ENCODE measurements around the gene ICAM5. TPM values are rescaled to one million over a fixed set of nuclear protein-coding genes. Genes with fewer than 3 reads are reported as not detected.
"Not testable (repeated sequence)": the region's sequence is repeated elsewhere in the genome, so short reads cannot be mapped to it uniquely, and the experiment has no call there.

The ICAM5 gene
- total RNA-seq (2014; rRNA removed; shearing (Covaris generic)), result 0.38 and 0.79 TPM in 2 replicates

DNA sequence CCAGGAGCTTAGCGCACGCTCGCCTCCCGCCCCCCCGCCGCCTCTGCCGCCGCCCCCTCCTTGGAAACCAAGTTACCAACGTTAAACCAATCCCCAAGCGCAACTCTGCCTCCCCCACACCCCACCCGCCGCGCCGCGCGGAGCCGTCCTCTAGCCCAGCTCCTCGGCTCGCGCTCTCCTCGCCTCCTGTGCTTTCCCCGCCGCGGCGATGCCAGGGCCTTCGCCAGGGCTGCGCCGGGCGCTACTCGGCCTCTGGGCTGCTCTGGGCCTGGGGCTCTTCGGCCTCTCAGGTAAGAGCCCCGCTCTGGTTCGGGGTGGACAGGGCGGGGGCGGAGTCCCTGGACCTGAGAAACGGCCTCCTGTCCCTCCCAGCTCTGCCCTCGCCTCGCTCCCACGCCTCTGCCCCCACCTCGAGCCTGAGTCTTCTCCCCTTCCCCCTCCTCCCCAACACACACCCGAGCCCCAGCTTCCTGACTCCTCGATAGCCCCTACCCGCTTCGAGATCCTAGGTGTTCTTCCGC is at the start of gene ICAM5:
Gene ICAM5 (plus strand): TSS at position 117 of the 521 bp plus-strand sequence. CDS start 92 bp downstream, at position 209.
- H3K27ac ChIP-seq, result no peak within 1 kb of the TSS
- no peak for DNase-seq (ENCODE audit: low read depth in 1 of 2, low spot score in 2 of 2)
- no peaks in the 10 kb centered on the region; the same call in none of the 2 replicates for H3K9me3 ChIP-seq (replicated peaks)
- H3K4me3 ChIP-seq, result peak within 1 kb of the TSS; percentile 36
- H3K4me1 ChIP-seq (replicated peaks), result peaks cover 42% of the 10 kb centered on the region
- peaks cover 30% of the 10 kb centered on the region for H3K27me3 ChIP-seq (replicated peaks)
- peaks cover 6% of the 10 kb centered on the region for H3K36me3 ChIP-seq

GRCh38 chr19:10241826-10242449 is 47.8 kb upstream of the ICAM5 start:
- peaks cover 12% of the 10 kb centered on the region for H3K4me1 ChIP-seq (replicated peaks)
- not testable (repeated sequence) for H3K4me3 ChIP-seq; H3K27ac ChIP-seq; H3K27me3 ChIP-seq (replicated peaks); H3K9me3 ChIP-seq (replicated peaks); DNase-seq (ENCODE audit: low read depth in 1 of 2, low spot score in 2 of 2); H3K36me3 ChIP-seq

DNA sequence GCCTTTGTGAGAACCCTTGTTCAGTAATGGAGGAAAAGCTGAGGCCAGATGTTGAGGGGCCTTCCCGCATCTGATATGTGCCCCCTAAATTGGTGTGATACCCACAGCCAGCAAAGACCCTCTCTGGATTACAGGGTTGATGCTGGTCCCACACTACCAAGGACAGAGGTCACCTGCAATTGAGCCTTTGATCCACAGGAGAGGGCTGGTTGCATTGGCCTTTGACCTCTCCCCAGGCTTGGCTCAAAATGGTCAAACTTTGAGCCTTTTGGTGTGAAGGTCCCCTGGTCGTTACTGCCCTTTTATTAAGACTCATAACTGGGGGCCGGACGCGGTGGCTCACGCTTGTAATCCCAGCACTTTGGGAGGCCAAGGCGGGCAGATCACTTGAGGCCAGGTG is 46.1 kb upstream of the ICAM5 start:
- H3K27ac ChIP-seq, result no peak overlapping the region
- peaks cover 12% of the 10 kb centered on the region for H3K4me1 ChIP-seq (replicated peaks)
- no peaks in the 10 kb centered on the region for H3K9me3 ChIP-seq (replicated peaks)
- no peaks in the 10 kb centered on the region for H3K27me3 ChIP-seq (replicated peaks)
- DNase-seq (ENCODE audit: low read depth in 1 of 2, low spot score in 2 of 2), result no peak
- no peaks in the 10 kb centered on the region for H3K36me3 ChIP-seq
- H3K4me3 ChIP-seq, result no peak overlapping the region

- Histone ChIP-seq H3K4me3 (no peak overlapping the region), H3K36me3 (no peaks in the 10 kb centered on the region), H3K27me3 (replicated peaks) (no peaks in the 10 kb centered on the region), H3K9me3 (replicated peaks) (no peaks in the 10 kb centered on the region), H3K4me1 (replicated peaks) (peaks cover 12% of the 10 kb centered on the region), H3K27ac (no peak overlapping the region)
- DNase-seq (ENCODE audit: low read depth in 1 of 2, low spot score in 2 of 2), result no peak
Measured at GRCh38 chr19:10245189-10245939, 44.4 kb upstream of the ICAM5 start.

DNA sequence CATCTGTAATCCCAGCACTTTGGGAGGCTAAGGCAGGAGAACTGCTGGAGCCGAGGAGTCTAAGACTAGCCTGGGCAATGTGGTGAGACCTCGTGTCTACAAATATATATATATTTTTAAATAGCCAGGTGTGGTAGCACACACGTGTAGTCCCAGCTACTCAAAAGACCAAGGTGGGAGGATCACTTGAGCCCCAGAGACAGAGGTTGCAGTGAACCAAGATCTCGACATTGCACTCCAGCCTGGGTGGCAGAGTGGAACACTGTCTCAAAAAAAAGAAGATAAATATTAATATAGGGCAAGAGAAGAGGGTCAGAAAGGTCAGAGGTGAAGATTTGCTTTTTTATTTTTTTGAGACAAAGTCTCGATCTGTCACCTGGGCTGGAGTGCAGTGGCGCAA is 43.2 kb upstream of the ICAM5 start:
- H3K27me3 ChIP-seq (replicated peaks), result no peaks in the 10 kb centered on the region
- no peak overlapping the region for H3K4me3 ChIP-seq
- H3K9me3 ChIP-seq (replicated peaks), result no peaks in the 10 kb centered on the region
- no peaks in the 10 kb centered on the region for H3K36me3 ChIP-seq
- no peak overlapping the region for H3K27ac ChIP-seq
- H3K4me1 ChIP-seq (replicated peaks), result peaks cover 12% of the 10 kb centered on the region
- DNase-seq (ENCODE audit: low read depth in 1 of 2, low spot score in 2 of 2), result no peak

DNA sequence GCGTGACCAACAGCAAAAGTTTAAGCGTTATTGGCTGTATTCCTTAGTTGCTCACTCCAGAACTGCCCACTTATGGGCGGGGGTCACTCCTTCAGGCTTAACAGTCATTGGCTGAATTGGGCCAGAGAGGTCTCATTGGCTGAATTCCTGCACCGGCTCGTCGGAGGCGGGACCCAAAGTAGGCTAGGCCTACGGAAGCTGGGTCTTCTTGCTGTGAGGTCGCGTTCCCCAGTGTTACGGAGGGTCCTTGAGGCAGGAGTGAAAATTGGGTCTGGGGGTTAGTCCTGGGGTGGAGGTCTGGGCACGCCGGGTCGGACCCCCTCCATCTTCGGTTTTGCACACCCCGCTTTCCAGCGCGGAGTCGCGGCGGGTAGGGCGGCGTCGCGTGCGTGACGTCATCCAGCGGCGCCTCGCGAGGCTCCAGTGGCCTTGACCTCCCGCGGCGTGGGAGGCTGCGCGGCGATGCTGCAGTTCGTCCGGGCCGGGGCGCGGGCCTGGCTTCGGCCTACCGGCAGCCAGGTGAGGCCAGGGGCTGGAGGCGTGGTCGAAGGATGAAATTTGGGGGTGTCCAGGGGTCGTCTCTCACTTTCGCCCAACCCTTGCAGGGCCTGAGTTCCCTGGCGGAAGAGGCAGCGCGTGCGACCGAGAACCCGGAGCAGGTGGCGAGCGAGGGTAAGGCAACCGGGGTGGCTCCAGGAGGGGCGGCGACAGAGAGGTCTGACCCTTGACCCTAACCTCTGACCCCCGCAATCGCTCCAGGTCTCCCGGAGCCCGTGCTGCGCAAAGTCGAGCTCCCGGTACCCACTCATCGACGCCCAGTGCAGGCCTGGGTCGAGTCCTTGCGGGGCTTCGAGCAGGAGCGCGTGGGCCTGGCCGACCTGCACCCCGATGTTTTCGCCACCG is 37.7 kb upstream of the ICAM5 start, which contains the start of gene MRPL4:
Gene MRPL4 (plus strand): TSS at position 423 of the 903 bp plus-strand sequence. CDS start 40 bp downstream, at position 463.
- Histone ChIP-seq H3K36me3 (peaks cover 44% of the 10 kb centered on the region), H3K4me1 (replicated peaks) (no peaks in the 10 kb centered on the region; the same call in 1 of the 2 replicates), H3K4me3 (peak within 1 kb of the TSS; percentile 73), H3K9me3 (replicated peaks) (no peaks in the 10 kb centered on the region), H3K27me3 (replicated peaks) (no peaks in the 10 kb centered on the region), H3K27ac (peak within 1 kb of the TSS; percentile 2)
- DNase-seq (ENCODE audit: low read depth in 1 of 2, low spot score in 2 of 2), result peak; percentile 98 to 99

DNA sequence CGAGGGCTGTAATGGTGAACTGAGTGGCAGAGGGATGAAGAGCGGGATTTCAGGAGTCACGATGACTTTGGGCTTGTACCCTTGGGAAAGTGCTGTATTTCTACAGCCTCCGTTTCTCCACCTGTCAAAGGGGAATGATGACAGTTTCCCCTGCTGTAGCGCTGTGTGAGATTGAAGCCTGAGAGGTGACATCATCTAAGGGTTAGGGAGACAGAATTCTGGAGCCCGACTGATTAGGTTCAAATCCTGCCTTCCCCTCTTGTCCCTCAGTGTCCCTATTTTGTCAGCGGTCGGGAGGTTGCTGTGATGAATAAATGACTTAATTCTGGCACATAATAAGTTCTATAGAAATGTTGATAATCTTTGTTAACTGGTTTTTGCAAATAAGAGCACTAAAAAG is 37.0 kb upstream of the ICAM5 start:
- Histone ChIP-seq H3K27me3 (replicated peaks) (no peaks in the 10 kb centered on the region), H3K36me3 (peaks cover 51% of the 10 kb centered on the region), H3K4me1 (replicated peaks) (no peaks in the 10 kb centered on the region; the same call in 1 of the 2 replicates), H3K4me3 (peak overlapping the region; percentile 73), H3K27ac (peak overlapping the region; percentile 2), H3K9me3 (replicated peaks) (no peaks in the 10 kb centered on the region)
- no peak for DNase-seq (ENCODE audit: low read depth in 1 of 2, low spot score in 2 of 2)

DNA sequence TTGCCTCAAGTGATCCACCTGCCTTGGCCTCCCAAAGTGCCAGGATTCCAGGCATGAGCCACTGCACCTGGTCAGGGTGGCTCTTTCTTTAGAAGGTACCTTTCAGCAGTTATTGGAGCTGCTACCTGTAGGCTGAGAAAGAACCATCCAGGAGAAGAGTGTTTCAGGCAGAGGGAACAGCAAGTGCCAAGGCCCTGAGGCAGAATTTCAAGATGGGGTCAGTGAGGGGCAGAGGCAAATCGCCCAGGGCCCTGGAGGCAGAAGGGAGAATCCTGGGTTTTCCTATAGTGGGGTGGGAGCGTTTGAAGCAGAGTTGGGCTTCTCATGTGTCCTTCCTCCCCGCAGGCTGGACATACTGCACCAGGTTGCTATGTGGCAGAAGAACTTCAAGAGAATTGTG is 35.5 kb upstream of the ICAM5 start:
- H3K9me3 ChIP-seq (replicated peaks), result no peaks in the 10 kb centered on the region
- no peaks in the 10 kb centered on the region for H3K27me3 ChIP-seq (replicated peaks)
- peaks cover 65% of the 10 kb centered on the region for H3K36me3 ChIP-seq
- no peak overlapping the region for H3K27ac ChIP-seq
- H3K4me3 ChIP-seq, result no peak overlapping the region
- no peak for DNase-seq (ENCODE audit: low read depth in 1 of 2, low spot score in 2 of 2)
- H3K4me1 ChIP-seq (replicated peaks), result no peaks in the 10 kb centered on the region; the same call in 1 of the 2 replicates

- Histone ChIP-seq H3K9me3 (replicated peaks) (no peaks in the 10 kb centered on the region), H3K27ac (no peak overlapping the region), H3K36me3 (peaks cover 73% of the 10 kb centered on the region), H3K4me3 (no peak overlapping the region), H3K27me3 (replicated peaks) (no peaks in the 10 kb centered on the region), H3K4me1 (replicated peaks) (no peaks in the 10 kb centered on the region; the same call in 1 of the 2 replicates)
- no peak for DNase-seq (ENCODE audit: low read depth in 1 of 2, low spot score in 2 of 2)
Measured at GRCh38 chr19:10255358-10255757, 34.4 kb upstream of the ICAM5 start.

DNA sequence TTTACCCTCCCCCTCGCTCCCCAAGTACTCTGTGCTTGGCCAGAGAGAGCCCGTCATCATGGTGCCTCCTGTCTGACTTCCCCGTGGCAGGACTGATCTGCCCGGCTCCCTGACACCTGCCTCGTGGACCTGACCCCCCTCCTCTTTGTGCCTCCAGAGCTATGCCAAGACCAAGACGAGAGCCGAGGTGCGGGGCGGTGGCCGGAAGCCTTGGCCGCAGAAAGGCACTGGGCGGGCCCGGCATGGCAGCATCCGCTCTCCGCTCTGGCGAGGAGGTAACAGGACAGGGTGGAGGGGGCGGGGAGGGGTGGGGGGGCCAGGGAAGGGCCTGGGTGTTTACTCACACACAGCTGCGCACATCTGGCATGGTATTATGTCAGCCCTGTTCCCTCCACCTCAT is 33.2 kb upstream of the ICAM5 start:
- Histone ChIP-seq H3K36me3 (peaks cover 73% of the 10 kb centered on the region), H3K27me3 (replicated peaks) (no peaks in the 10 kb centered on the region), H3K4me1 (replicated peaks) (no peaks in the 10 kb centered on the region; the same call in 1 of the 2 replicates), H3K4me3 (no peak overlapping the region), H3K27ac (no peak overlapping the region), H3K9me3 (replicated peaks) (no peaks in the 10 kb centered on the region)
- DNase-seq (ENCODE audit: low read depth in 1 of 2, low spot score in 2 of 2), result no peak

- Histone ChIP-seq H3K9me3 (replicated peaks) (no peaks in the 10 kb centered on the region), H3K27ac (no peak overlapping the region), H3K27me3 (replicated peaks) (no peaks in the 10 kb centered on the region), H3K36me3 (peaks cover 70% of the 10 kb centered on the region), H3K4me3 (no peak overlapping the region), H3K4me1 (replicated peaks) (no peaks in the 10 kb centered on the region; the same call in 1 of the 2 replicates)
- DNase-seq (ENCODE audit: low read depth in 1 of 2, low spot score in 2 of 2), result no peak
Measured at GRCh38 chr19:10256970-10257615, 32.7 kb upstream of the ICAM5 start.

- H3K27ac ChIP-seq, result no peak overlapping the region
Measured at GRCh38 chr19:10258080-10258710, 31.6 kb upstream of the ICAM5 start.

More at GRCh38 chr19:10258080-10258710, 31.6 kb upstream of the ICAM5 start:
- DNase-seq (ENCODE audit: low read depth in 1 of 2, low spot score in 2 of 2), result no peak
- Histone ChIP-seq H3K4me1 (replicated peaks) (no peaks in the 10 kb centered on the region), H3K4me3 (no peak overlapping the region), H3K36me3 (peaks cover 62% of the 10 kb centered on the region), H3K27me3 (replicated peaks) (no peaks in the 10 kb centered on the region), H3K9me3 (replicated peaks) (no peaks in the 10 kb centered on the region)

All from SJSA1 (cell line).